Activated CD4-positive, CD25-positive, alpha-beta regulatory T cell treated with anti-CD3 and anti-CD28 coated beads, Interleukin-2, amount 50 U/mL, for 16 hours (primary cell): Measurements from ENCODE around the gene TMA7.

Source experiments
- DNase-seq: peaks from one replicate; pipeline ENCODE4 v3.0.0-alpha.2; 2020; ENCODE audit warnings: low read depth, low spot score

TMA7 gene

GRCh38 chr3:48422681-48423080 lies 17.4 kb upstream of the TMA7 start:
- DNase-seq: no peak

GRCh38 chr3:48423241-48423882 lies 16.7 kb upstream of the TMA7 start:
- no peak for DNase-seq

GRCh38 chr3:48423883-48424695 lies 16.0 kb upstream of the TMA7 start:
- DNase-seq: no peak

DNA sequence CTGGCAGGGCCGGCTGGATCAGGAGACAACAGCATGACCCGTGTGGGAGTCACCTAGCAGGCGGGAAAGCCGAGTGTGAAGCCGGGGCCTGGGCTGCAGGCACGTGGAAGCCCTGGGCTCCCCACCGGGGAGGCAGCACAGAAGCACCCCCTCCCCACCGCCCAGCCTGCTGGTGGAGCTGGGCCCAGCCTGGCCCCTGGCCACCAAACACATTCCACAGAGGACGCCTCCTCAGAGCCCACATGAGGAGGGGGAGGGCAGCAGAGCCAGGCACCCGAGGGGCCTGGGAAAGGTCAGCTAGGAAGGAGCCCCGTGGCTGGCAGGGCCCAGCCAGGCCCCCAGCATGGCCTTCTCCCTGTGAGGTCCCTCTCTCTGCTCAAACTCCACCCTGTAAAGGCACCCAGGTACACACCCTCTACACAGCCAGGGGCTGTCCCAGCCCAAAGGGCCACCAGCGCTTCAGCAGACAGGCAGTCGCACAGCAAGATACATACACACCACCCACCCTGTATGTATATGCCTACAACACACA lies 14.7 kb upstream of the TMA7 start:
- no peak for DNase-seq

DNA sequence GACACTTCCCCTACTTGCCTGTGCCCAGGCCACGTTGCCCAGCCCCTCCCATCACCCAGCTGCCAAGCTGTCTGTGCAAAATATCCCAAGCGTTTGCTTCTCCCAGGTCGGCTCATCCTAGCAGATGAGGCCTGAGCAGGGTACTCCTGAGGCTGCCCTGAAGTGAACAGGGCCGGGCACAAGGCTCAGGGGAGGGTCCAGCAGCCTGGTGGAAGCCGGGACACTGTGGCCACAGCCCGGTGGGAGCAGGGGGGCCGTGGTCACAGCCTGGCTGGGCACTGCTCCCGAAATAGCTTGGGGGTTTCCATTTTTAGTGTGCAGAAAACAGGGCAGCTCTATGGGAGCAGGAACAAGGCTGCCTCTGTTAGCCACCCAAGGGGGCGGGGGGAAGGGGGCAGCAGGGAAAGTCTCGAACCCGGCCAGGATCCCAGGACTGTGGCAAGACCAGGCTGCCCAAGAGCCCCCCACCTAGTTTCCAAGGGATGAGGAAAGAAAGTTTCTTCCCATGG lies 13.6 kb upstream of the TMA7 start:
- no peak for DNase-seq

DNA sequence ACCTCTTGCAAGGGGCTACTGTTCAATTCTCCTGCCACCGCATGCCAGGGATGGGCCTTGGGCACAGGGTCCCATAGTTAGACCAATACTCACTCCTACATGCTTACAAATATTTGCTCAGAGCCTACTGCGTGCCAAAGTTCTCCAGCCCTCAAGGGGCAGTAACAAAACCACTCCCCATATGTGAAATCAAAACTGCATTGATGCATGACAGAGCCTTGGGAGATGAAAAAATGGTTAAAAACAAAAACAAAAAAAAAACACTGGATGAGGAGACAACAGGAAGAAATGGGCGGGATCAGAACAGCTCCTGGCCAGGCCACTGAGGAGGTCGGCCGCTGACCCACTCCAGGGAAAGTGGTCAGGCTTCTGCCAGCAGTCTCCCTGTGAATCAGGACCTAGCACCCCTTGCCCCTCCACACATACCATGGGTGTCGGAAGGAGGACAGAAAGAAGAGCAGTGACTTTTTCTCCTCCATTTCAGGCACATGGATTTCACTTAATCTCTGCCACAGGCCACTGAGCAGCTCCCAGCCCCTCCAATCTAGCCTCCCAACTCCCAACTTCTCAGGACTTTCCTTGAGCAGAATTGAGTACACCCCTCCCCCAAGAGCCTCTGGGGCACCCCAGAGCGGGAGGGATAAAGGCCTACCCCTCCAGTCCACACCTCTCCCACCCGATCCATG lies 13.0 kb upstream of the TMA7 start:
- no peak for DNase-seq

DNA sequence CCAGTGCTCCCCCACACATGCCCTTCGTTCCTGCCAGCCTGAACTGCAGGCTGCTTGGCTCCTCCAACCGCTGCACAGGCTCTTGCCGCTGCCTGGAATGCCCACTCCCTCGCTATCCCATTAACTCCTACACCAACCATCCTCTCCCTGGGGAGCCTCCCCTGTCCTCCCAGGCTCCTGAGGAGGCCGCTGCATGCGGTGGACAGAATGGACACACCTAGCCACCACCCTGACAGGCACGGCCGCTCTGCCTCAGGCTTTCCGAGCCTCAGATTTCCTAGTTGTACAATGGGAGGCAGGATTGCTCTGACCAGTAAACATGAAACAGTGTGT lies 12.5 kb upstream of the TMA7 start:
- DNase-seq: no peak

- no peak for DNase-seq
These were observed 11.9 kb upstream of the TMA7 start for GRCh38 chr3:48428088-48428571.

DNA sequence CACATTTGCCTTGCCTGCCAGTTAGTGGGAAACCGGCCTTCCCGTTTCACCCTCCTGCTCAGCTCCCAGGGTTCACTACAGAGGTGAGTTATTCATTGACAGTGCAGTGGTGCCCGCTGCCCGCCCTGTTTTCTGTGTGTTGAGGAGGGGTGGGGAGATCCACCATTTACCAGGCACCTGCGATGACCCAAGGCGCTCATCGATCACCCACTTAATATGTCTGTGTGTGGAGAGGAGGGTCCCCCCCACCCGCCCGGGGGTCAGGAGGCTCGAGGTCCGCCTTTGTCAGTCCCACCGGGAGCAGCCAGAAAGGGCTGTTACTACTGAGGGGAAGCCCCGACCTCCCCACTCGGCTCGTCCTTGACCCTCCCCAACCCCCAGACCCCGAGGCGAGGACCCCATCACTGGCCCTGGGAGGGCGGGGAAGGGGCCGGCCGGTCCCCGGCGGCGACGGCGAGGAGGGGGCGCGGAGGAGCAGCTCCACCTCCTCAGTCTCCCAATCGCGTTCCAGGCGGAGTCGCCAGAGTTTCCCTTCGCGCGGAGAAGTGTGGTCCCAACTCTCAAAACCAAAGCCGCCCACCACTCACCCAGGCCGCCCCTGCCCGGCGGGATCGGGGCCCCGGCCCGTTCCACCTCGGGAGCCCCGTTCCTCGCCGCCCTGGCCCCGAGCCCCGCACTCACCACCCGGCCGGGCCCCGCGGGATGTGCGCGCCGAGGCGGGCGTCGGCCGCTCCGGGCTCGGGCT lies 11.3 kb upstream of the TMA7 start:
- no peak for DNase-seq

GRCh38 chr3:48429317-48429959 lies 10.6 kb upstream of the TMA7 start:
- DNase-seq: no peak

DNA sequence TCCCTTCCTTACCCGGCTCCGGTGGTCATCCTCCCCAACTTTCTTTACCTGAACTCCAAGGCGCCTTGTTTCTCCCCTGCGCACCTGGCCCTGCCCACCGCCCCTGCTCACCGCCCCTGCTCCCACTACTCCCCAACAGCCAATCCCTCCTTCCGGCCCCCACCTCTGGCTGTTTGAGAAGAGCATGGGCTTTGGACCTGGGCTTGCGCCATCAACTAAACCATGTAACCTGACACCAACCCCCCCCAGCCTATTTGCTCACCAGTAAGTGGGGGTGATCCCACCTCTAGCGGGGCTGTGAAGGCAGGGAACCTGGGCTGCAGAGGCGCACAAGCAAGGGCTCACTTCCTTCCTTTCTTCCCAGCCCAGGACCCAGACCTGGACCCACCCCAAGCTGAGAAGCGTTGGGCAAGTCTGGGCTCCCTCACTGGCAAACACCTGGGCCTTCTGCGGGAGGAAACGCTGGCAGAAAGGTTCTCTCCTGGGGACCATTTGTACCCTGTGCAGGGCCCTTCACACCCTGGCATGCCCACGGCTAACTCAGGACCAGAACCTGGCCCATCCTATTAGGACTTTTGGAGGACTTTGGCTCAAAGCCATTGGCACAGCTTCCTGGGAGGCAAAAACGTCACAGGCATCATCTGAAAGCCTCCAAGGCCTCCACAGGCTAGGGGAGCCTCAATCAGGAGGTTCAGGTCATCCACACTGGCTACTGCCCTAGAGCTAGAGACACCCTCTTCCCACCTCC lies 9.9 kb upstream of the TMA7 start, which contains the start of gene PLXNB1:
Gene PLXNB1 (minus strand): TSS at position 127 of the 748 bp plus-strand sequence. CDS start 5,475 bp downstream, outside the sequence.
- no peak for DNase-seq

GRCh38 chr3:48430708-48431101 lies 9.4 kb upstream of the TMA7 start:
- DNase-seq: no peak

DNA sequence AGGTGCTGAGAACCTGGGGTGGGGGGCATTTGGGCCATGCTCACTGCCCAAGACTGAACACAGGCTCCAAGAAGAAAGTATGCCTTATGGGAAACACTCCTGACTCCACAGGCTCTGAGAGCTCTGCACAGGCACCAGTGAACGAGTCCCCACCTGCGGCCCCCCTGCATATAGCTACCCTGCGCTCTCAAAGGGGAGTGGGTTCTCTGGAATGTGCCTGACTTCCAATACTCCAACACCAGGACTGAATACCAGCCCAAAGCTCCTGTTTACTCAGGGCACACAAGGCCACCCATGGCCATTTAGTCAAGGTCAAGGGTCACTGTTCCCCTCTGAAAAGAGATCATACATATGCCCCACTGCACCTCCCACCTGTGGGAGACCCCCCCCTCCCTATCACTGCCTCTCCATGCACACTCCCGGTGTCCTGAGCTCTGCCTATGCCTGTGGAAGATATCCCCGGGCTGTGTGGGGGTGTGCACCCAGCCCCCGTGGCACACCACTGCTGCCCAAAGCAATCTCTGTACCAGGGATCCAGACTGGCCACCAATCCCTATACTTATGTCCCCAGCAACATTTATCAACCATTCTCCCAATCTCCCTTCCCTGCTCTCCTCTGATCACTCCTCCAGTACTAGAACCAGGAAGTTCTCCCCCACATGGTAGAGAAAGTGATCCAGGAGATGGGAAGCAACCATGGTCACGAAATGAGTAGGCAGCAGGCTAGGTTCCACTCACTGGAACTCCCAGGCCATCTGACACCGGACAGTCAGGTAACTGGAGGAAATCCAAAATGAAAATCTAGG lies 8.6 kb upstream of the TMA7 start:
- DNase-seq: no peak

DNA sequence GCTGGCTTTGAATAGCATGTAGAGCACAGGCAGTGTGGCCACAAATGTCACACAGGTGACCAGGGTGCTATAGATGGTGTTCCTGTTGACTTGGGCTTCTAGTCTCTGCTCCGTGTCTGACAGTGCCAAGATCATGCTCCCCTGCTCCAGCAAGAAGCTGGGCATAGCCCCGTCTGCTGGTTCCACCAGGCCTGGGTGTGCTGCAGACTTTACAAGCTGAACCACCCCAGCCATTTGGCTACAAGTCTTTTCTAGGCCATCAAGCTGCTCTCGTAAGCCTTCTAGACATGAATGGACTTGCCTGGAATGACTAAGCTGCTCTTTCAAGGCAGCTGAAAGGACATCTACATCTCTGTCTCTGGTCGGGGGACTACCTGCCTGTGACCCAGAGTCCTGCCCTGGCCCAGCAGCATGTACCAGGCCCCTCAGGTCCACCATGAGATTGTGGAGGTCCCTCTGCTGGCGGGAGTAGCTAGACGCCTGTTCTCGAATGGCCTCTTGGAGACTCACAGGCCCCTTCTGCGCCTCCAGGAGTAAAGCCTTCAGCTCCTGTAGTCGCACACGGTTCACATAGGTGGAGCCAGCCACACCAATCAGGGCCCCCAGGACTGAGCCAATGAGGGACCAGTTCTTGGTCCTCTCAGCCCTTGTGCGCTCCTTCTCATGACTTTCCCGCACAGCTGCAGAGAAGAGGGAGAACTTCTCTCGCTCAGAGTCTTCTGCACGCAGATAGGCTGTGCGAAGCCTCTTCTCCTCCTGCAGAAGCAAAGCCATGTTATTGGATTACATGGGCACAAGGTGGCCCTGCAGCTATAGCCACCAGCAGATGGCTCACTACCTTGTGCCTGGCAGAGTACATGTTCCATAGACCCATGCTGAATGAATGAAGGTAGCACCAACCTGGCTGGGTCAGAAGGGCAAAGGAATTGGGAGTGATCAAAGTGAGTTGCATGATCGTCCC lies 7.4 kb upstream of the TMA7 start:
- no peak for DNase-seq

DNA sequence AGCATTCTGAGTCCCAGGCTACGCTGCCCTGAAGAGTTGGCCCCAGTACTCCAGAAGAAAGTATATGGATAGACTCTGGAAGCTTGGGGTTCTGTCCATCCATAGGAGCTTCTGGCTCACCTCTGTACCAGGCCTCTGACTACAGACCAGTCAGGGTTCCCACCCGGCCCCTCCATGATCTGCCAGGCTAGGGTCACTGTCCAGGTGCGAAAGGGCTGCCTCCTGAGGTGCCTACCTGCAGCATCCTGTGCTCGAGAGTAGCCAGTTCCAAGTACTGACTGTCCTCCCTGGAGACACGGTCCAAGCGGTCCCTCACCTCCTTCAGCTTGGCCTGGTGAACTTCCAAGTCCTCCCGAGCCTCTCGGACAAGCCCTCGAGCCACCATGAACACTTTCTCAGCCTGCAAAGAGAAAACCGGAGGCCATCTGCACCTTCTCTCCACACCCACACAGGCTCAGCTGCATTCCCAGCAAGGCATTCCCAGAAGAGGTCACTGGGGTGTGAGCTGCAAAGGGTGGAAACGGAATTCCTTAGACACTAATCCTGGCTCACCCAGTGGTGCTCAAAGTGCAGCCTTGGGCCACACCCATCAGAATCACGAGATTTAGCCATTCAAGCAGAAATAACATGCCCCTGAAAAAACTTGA lies 6.5 kb upstream of the TMA7 start:
- DNase-seq: no peak

- DNase-seq: no peak
These were observed 5.3 kb upstream of the TMA7 start for GRCh38 chr3:48434591-48435222.

DNA sequence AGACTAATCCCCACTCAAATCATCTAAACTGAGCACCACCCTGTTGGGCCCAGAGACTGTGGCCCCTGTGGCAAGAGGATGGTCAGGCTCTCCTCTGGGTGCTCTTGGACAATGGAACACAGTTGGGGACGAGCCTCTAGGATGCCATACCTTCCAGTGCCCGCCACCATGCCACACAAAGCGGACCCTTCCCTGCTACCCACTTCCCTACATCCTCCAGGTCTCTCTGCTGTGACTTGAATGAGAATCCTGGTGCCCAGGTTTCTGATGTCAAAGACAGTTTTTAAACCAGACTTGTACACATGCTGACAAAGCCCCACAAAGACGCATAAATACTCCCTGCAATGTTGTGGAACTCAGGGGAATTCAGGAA lies 4.8 kb upstream of the TMA7 start:
- DNase-seq: no peak
